Measurements from ENCODE around the gene SLC2A13.
A peak's percentile ranks its signal among the peaks of the same experiment; 100 is the strongest.
"Not testable (repeated sequence)": the region's sequence is repeated elsewhere in the genome, so short reads cannot be mapped to it uniquely, and the experiment has no call there.

SLC2A13 gene

DNA sequence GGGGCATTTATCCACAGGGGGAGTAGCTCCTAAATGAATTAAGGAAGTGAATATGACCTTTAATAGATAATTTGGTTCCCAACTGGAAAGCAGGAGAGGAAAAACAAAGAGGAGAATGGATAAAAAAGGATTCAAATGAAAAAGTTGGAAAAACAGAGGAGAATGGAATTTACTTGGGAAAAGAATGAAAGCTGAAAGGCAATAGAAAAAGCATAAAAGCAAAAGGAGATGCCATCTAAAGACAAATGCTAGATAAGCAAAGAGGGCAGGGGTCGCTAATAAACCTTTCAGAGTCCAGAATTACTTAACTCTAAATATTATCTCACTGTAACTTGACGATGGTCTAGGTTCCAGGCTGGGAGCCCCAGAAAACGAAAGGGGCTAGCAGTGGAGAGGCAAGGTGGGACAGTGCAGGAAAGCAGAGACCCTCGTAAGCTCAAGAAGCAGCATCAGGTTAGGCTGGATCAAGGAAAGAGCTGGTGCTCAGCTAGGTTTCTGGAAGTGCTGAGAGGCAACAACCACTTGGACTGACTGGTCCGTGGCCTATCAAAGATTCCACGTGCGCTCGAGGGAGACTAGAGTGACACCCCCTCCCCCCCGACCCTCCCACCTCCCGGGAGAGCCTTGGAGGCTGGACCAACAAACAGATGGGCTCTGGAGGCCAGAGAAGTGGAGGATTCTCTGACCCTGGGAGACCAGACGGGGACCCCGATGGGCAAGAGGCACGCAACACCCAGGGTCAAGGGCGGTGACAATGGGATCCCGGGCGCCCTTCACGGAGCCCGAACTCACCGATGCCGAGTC, 1.2 kb downstream of the SLC2A13 start:
- DNase-seq, result peak; percentile 49

- DNase-seq, result no peak
Measured at GRCh38 chr12:40103043-40103442, 2.8 kb downstream of the SLC2A13 start.

- DNase-seq, result no peak
Measured at GRCh38 chr12:40101747-40102146, 4.1 kb downstream of the SLC2A13 start.

GRCh38 chr12:40099423-40099853, 6.4 kb downstream of the SLC2A13 start:
- DNase-seq, result peak; percentile 33

- DNase-seq, result no peak
Measured at GRCh38 chr12:40098406-40099145, 7.3 kb downstream of the SLC2A13 start.

- DNase-seq, result no peak
Measured at GRCh38 chr12:40093512-40093911, 12.4 kb downstream of the SLC2A13 start.

DNA sequence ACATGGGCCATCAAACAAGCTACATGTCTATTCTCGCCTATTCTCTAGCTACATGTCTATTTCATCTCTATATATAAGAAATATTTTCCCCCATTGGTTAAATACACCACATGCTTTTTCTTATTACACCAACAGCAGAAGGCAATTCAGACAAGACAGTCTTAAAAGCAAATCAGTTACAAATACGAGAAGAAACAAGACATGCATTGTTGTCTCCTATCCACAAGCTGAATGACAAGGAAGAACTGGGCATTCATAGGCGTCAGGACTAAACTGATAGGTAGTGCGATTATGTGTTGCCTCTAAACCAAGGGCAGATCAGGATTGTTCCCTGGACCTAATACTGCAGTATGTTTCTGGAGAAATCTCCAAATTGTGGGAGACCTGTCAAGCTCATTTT, 19.4 kb downstream of the SLC2A13 start:
- DNase-seq, result no peak

DNA sequence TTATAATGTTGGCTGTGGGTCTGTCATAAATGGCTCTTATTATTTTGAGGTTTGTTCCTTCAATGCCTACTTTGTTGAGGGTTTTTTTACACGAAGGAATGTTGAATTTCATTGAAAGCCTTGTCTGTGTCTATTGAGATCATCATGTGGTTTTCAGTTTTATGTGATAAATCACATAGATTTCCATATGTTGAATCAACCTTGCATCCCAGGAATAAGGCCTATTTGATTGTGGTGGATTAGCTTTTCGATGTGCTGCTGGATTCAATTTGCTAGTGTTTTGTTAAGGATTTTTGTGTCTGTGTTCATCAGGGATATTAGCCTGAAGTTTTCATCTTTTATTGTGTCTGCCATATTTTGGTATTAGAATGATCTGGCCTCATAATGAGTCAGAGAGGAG, 27.6 kb downstream of the SLC2A13 start:
- DNase-seq, result no peak

DNA sequence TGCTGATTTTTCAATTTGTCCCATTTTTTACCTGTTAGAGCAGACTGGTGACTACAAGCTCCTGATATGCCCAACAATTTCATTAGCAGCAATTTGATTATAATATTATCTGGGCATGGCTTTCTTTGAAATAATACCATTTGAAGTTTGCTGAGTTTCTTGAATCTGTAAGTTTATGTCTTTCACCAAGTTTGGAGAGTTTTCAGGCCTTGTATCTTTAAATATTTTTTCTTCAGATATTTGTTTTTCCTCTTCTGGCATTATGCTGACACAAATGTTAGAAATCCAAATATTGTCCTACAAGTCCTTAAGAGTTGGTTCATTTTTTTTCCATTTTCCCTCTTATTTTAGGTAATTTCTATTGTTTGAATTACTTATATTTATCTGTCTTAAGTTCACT, 30.4 kb downstream of the SLC2A13 start:
- DNase-seq, result no peak

DNA sequence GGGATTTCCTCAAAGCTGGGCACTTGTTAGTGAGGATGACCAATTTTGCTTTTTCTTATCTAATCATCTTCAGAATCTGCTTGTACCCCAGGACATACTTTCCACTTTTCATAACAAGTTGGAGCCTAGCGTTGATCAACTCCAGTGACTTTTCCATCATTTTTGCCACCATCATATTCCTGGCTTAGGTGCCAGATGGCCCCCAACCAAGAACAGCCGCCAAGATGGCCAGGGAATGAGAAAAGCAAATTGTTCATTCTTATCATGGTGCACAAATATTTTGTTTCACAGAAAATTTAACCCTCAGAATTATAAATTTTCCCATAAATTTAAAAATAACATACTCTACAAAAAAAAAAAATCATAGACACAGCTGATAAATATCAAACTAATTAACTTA, 37.5 kb downstream of the SLC2A13 start:
- DNase-seq, result no peak

GRCh38 chr12:40065636-40066035, 40.2 kb downstream of the SLC2A13 start:
- no peak for DNase-seq

- DNase-seq, result peak; percentile 89
Measured at GRCh38 chr12:40063414-40063813, 42.5 kb downstream of the SLC2A13 start.

- peak; percentile 59 for DNase-seq
Measured at GRCh38 chr12:40058721-40059190, 47.1 kb downstream of the SLC2A13 start.

GRCh38 chr12:40056373-40056772, 49.5 kb downstream of the SLC2A13 start:
- peak; percentile 64 for DNase-seq

DNA sequence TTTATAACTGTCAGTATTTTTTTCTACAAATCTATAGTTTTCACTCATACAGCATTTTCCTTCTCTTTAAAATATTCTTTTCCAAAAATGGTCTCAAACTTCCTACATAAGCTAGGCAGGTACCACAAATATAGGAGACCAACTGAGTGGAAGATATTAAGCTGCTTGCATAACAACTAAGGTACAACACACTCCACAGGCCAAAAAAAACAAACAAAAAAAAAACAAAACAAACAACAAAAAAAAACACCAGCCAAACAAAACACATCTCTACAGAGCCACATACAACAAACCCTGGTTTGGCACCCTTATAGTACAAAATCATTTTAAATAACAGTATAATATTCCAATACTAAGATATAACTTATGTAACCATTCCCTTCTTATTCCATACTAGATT, 50.1 kb downstream of the SLC2A13 start:
- no peak for DNase-seq

- DNase-seq, result peak; percentile 47
Measured at GRCh38 chr12:40055228-40055579, 50.7 kb downstream of the SLC2A13 start.

DNA sequence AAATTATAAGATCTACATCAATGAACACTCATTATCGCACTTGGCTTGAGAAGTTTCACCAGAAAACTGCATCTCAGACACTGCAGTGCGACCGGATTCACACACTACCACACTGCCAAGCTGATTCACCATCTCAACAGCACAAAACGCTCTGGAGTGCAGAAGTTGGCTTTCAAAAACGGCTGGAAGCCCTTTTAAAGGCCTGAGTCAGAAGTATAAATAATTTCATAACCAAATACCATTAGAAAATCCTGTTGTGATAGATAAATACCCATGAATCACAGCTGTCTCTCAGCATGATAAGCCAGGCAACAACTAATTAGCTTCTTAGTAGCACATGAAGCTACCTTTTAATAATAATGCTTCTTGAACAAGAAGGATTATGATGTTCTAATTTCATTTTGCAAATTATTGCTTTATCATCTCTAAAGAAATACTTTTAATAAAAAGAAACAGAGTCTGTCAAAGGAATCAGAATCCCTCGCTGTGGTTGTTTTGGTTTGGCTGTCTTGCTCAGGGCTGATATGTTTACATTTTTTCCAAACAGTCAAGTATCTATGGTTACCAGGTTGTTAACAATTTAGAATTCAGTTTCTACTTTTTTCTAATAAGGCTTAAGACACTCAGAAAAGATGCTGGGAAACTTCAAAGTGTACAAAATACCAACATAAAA, 51.2 kb downstream of the SLC2A13 start:
- DNase-seq, result peak; percentile 82

GRCh38 chr12:40049268-40049667, 56.6 kb downstream of the SLC2A13 start:
- DNase-seq, result no peak

DNA sequence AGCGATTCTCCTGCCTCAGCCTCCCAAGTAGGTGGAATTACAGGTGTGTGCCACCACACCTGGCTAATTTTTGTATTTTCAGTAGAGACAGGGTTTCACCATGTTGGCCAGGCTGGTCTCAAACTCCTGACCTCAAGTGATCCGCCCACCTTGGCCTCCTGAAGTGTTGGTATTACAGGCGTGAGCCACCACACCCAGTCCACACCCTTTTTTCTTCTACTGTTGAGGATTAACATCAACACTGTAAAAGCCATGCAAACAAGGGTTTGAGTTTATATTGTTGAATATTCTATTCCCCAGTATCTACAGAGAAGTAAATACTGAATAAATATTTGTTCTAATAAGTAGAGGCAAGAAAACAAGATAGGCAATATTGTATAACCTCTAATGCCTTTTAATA, 58.9 kb downstream of the SLC2A13 start:
- not testable (repeated sequence) for DNase-seq

- no peak for DNase-seq
Measured at GRCh38 chr12:40045656-40046055, 60.2 kb downstream of the SLC2A13 start.

DNA sequence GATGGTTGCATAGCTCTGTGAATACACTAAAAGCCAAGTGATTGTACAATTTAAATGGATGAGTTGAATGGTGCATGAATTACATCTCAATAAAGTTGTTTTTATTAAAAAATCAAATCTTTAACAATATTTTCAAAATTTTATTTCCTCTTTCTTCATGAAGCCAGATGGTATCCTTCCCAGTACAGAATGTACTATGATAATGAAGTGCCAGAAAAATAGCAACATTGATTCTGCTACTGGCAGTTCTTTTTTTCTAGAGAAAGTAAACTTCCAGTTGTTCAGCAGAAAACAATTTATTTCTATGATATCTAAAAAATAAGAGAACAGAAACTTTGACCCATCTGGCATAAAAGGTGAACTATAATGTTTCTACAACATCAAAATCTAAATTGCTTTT, 61.5 kb downstream of the SLC2A13 start:
- no peak for DNase-seq

DNA sequence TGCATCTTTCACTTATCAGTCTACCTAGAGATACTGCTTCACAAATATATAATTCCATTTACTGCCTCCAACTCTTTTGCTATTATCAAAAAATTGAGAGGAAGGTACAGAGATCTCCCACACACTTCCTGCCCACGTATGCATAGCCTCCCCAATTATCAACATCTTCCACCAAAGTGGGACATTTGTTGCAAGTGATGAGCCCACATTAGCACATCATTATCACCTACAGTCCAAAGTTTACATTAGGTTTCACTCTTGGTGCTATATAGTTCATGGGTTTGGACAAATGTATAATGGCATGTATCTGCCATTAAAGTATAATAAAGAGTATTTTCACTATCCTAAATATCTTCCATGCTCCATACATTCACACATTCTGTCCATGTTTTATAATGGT, 66.3 kb downstream of the SLC2A13 start:
- DNase-seq, result no peak

- DNase-seq, result no peak
Measured at GRCh38 chr12:40038619-40039018, 67.3 kb downstream of the SLC2A13 start.

DNA sequence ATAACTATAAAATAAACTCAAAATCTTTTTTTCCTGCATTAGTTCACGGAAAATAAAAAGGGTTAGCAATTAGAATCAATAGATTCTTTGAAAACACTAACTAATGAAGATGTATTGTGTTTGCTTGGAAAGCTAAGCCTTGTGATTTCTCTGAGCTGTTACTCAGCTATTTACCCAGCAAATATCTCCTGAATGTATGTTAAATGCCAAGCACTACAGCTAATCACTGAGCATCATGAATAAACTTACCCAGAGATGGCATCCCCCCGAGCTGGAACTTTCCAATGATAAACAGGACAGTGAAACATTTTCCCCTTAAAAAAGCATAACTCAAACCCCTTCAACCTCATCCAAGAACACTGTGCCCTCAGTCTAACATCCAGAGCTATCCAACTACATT, 71.2 kb downstream of the SLC2A13 start:
- peak; percentile 31 for DNase-seq
